NCI-H2196 treated with DMSO at 0.1 percent for 48 hours (cell line): ENCODE data around the gene COL8A2.

ENCODE experiments used
- DNase-seq: peaks from one replicate; lab custom pipeline; 2025; ENCODE audit not compliant: unreplicated experiment; lab: John Stamatoyannopoulos, UW

COL8A2 gene

DNA sequence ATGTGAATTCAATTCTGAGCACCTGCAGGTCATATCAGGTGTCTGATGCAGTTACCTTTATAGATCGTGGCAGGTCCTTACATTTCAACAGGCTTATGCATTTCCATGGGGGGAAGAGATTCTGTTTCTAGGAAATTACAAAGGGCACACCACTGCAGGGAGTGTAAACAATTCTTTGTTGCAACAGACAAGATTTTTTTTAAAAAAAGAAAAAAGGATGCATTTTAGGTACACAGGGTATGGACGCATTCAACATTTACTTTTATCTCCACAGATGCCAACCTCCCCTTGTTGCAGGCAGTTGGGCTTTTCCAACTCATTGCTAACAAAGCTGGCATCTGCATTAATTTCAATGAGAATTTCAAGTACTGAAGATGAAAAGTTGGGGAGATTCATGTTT is 54.7 kb downstream of the COL8A2 start:
- DNase-seq: peak; percentile 33

DNA sequence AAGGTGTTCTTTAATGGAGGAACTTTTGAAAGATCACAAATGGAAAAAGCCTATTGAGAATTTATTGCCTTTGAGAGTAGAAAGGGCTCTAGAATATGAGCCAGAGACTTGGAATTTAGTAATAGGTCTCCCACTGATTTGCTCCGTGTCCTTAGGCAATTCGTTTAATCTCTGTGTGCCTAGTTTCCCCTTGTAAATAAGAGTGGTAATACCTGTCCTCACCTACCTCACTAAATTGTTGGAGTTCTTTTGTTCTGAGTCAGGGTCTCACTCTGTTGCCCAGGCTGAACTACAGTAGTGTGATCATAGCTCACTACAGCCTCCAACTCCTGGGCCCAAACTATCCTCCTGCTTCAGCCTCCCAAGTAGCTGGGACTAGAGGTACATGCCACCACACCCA is 56.2 kb downstream of the COL8A2 start:
- no peak for DNase-seq

DNA sequence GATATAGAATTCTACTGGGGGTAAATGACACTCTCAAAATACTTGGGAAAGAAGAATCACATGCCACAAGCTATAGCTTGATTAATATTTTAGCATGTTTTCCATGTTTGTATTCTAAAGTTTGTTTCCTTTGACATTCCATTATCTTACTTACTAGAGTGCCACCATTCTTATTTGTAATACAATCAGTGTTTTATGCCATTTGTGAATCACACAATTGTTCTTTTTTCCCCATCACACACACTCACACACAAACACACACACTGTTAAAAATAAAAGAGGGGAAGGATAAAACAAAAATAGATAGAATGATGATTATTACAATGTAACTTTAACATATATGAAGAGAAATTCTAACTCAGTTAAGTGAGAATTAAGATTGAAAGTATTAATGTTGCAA is 57.2 kb downstream of the COL8A2 start:
- DNase-seq: no peak

DNA sequence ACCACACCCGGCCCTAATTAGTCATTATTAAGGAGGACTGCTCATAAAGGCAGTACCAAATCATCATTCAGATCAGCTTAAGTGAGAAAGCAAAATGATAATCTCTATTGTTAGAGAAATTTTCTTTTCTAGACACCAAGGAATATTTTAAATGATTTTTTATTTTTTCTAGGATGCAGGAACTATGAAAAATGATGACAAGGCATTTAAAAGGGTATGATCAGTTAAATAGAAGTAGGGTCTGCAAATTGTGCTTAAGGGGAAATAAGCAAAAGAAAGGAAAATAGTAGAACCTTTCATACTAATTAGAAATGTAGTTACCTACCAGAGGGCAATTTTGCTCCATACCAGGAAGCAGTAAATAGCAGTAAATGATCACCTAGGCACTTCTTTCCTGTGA is 62.7 kb downstream of the COL8A2 start:
- DNase-seq: no peak

DNA sequence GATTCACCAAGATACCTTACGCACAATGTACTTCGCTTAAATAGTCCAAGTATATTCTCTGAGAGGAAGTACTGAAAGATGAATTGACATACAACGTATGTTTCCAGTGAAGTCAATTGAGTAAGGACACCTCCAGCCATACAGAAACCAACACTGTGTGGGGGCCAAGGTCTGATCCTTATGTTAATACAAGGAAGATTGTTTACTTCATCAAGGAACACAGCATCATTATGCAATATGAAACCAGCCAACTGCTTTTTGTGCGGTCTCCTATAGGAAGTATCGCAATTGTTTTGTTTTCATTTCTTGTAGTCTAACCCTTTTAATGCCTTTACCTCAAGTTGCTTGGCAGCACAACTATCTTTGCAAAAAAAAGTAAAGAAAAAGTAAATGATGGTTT is 69.3 kb downstream of the COL8A2 start:
- no peak for DNase-seq

DNA sequence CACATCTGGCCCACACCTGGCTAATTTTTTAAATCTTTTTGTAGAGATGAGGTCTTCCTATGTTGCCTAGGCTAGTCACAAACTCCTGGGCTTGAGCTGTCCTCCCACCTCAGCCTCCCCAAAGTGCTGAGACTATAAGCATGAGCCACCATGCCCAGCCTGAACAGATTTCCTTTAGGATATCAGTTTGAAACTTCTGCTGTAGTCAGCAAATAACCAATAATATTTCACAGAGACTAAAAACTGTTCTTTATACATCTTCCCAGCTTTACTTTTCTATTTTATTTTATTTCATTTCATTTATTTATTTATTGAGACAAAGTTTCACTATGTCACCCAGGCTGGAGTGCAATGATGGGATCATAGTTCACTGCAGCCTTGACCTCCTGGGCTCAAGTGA is 71.0 kb downstream of the COL8A2 start:
- no peak for DNase-seq

DNA sequence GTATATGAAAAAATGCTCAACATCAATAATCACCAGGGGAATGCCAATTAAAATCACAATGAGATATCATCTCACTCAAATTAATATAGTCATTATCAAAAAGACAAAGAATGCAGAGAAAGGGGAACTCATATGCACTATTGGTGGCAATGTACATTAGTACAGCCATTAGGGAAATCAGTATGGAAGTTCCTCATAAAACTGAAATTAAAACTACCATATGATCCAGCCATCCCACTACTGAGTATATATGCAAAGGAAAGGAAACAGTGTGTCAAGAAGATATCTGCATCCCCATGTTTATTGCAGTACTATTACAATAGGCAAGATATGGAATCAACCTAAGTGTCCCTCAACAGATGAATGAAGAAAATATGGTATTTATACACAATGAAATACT is 73.2 kb downstream of the COL8A2 start:
- DNase-seq: no peak
